GM12878 (cell line): ENCODE data around the gene DLG1. TPM values are rescaled to one million over a fixed set of nuclear protein-coding genes. Genes with fewer than 3 reads are reported as not detected.

Experiments
- CBX5 ChIP-seq: sonication (generic); IDR thresholded peaks from 2 replicates; pipeline ENCODE4 v1.6.1; 2016; ENCODE audit warnings: low read depth, moderate library complexity, mild to moderate bottlenecking, inconsistent platforms
- CEBPB ChIP-seq, 2 experiments: fragments of 150-350 bp in 1 of 2; IDR thresholded peaks; 2 replicates each; pipeline ENCODE4 v1.6.1; 2012 to 2014; ENCODE audit warnings: low read depth in 2 of 2, low read length in 2 of 2, borderline replicate concordance in 1 of 2, inconsistent platforms in 1 of 2
- FOS ChIP-seq: IDR thresholded peaks from 3 replicates; pipeline ENCODE4 v1.6.1; 2011; ENCODE audit warnings: borderline replicate concordance; ENCODE audit not compliant: insufficient read length; ENCODE audit errors: extremely low read depth
- HCFC1 ChIP-seq: fragments of 150-350 bp; IDR thresholded peaks from 2 replicates; pipeline ENCODE4 v1.6.1; 2014; ENCODE audit warnings: low read length
- MYB ChIP-seq: fragments of 150-350 bp; IDR thresholded peaks from 2 replicates; pipeline ENCODE4 v1.6.1; 2014; ENCODE audit warnings: mild to moderate bottlenecking, low read depth, low read length, borderline replicate concordance
- PAX8 ChIP-seq: fragments of 450-650 bp; IDR thresholded peaks from 2 replicates; pipeline ENCODE4 v1.6.1; 2017; ENCODE audit warnings: mild to moderate bottlenecking, moderate library complexity
- RCOR1 ChIP-seq: conservative IDR thresholded peaks from 2 replicates; pipeline ENCODE4 v1.6.1; 2012; ENCODE audit warnings: low read depth, low read length, improper control_type of control experiment
- SKIL ChIP-seq: fragments of 450-650 bp; IDR thresholded peaks from 2 replicates; pipeline ENCODE4 v1.6.1; 2017; ENCODE audit warnings: mild to moderate bottlenecking, low read depth, inconsistent platforms; ENCODE audit not compliant: poor library complexity, severe bottlenecking
- SUZ12 ChIP-seq: fragments of 200-600 bp; sonication (generic); IDR thresholded peaks from one replicate; pipeline ENCODE4 v1.6.1; 2018; ENCODE audit warnings: antibody characterized with exemption, mild to moderate bottlenecking; ENCODE audit not compliant: unreplicated experiment
- USF2 ChIP-seq: IDR thresholded peaks from 2 replicates; pipeline ENCODE4 v1.6.1; 2011; ENCODE audit warnings: low read depth, low read length, improper control_type of control experiment, borderline replicate concordance
- WRNIP1 ChIP-seq: IDR thresholded peaks from 2 replicates; pipeline ENCODE4 v1.6.1; 2011; ENCODE audit warnings: low read depth, low read length, improper control_type of control experiment, borderline replicate concordance
- polyA plus RNA-seq, 11 experiments: library from polyadenylated mRNA; depleted of rRNA in 4 of 11; unstranded in 6 of 11; stranded (reverse) in 5 of 11; fragments of >200 nt; fragmentation: Nextera tagmentation in 4 of 11; fragmentation: Illumina TruSeq in 1 of 11; extraction: Ambion mirVana in 4 of 11; extraction: Trizol in 1 of 11; gene quantifications; 1 replicate in 1 of 11; 2 replicates in 10 of 11; pipeline versions ENCODE4 v1.2.1 to v1.2.3, GENCODE V29; 2011 to 2016; ENCODE audit warnings: inconsistent platforms in 2 of 11, missing spikeins in 2 of 11, low read depth in 1 of 11
- total RNA-seq, 4 experiments: library from RNA; depleted of rRNA in 3 of 4; stranded (reverse); fragments of >200 nt in 3 of 4; fragmentation: Illumina TruSeq in 1 of 4; extraction: Trizol in 1 of 4; gene quantifications; 2 replicates each; pipeline versions ENCODE4 v1.2.1 to v1.2.3, GENCODE V29; 2013 to 2021

DLG1 gene
- total and polyA plus RNA-seq, 10 of the 15 experiments (the other 5 are each of a cell fraction or from before 2014, with no cell fraction given), result 9.2 to 63.1 (median 40.1) TPM

- TF ChIP-seq MYB, result no peak
- TF ChIP-seq RCOR1, result no peak
- no peak for TF ChIP-seq CEBPB (IDR thresholded peaks at IDR 0.05; ENCODE audit: borderline replicate concordance in 1 of 2, low read depth in 2 of 2, low read length in 2 of 2)
- no peak for TF ChIP-seq SKIL
- no peak for TF ChIP-seq SUZ12
- no peak for TF ChIP-seq CBX5
- no peak for TF ChIP-seq HCFC1
- TF ChIP-seq FOS, result no peak
- no peak for TF ChIP-seq WRNIP1
- no peak for TF ChIP-seq PAX8
- TF ChIP-seq USF2, result no peak
Measured at GRCh38 chr3:197339841-197340520, 41.6 kb upstream of the DLG1 start (continued).
